Measurements from ENCODE around the gene L3MBTL4. TPM values are rescaled to one million over a fixed set of nuclear protein-coding genes. Genes with fewer than 3 reads are reported as not detected.

The L3MBTL4 gene
- total and polyA plus RNA-seq, 12 donors = 3.9 to 22.6 (median 8.7) TPM

GRCh38 chr18:6444466-6445228, 29.9 kb upstream of the L3MBTL4 start:
- no peak for DNase-seq
- WGBS, 4 donors = 50 to 68% (median 56%) methylated on average over 2 of the region's 2 CpGs
- no peak overlapping the region for H3K4me3 ChIP-seq
- no peak for TF ChIP-seq CTCF (IDR thresholded peaks at IDR 0.05)
- no peak for TF ChIP-seq POLR2A (IDR thresholded peaks at IDR 0.05)
- no peaks in the 10 kb centered on the region for H3K27me3 ChIP-seq
- no peaks in the 10 kb centered on the region for H3K9me3 ChIP-seq (replicated peaks in 1 of 3)
- intact Hi-C loops (cut with DNase I) = no loop called here
- no peak overlapping the region for H3K27ac ChIP-seq
- no peaks in the 10 kb centered on the region for H3K4me1 ChIP-seq (replicated peaks in 1 of 2)
- H3K36me3 ChIP-seq (replicated peaks in 1 of 2) = no peaks in the 10 kb centered on the region

- 77 to 84% (median 81%) methylated on average over 2 of the region's 2 CpGs for WGBS, 4 donors
- no peaks in the 10 kb centered on the region for H3K36me3 ChIP-seq (replicated peaks in 1 of 2)
- no peak for DNase-seq
Measured at GRCh38 chr18:6441200-6441599, 26.5 kb upstream of the L3MBTL4 start.

GRCh38 chr18:6437937-6438818, 23.5 kb upstream of the L3MBTL4 start:
- H3K27ac ChIP-seq = no peak overlapping the region
- TF ChIP-seq CTCF (IDR thresholded peaks at IDR 0.05) = no peak
- TF ChIP-seq POLR2A (IDR thresholded peaks at IDR 0.05) = no peak
- peak overlapping the region in 1 of 4 donors; percentile 0 for H3K4me3 ChIP-seq
- H3K4me1 ChIP-seq (replicated peaks in 1 of 2) = no peaks in the 10 kb centered on the region
- no peaks in the 10 kb centered on the region for H3K9me3 ChIP-seq (replicated peaks in 1 of 3)
- no peak for DNase-seq
- H3K36me3 ChIP-seq (replicated peaks in 1 of 2) = no peaks in the 10 kb centered on the region
- WGBS, 4 donors = 56 to 75% (median 62%) methylated on average over 11 to 13 of the region's 13 CpGs
- intact Hi-C loops (cut with DNase I) = no loop called here
- H3K27me3 ChIP-seq = no peaks in the 10 kb centered on the region

More at GRCh38 chr18:6441200-6441599, 26.5 kb upstream of the L3MBTL4 start:
- Histone ChIP-seq H3K4me1 (replicated peaks in 1 of 2) (no peaks in the 10 kb centered on the region), H3K4me3 (no peak overlapping the region), H3K27me3 (no peaks in the 10 kb centered on the region), H3K27ac (no peak overlapping the region), H3K9me3 (replicated peaks in 1 of 3) (no peaks in the 10 kb centered on the region)
- TF ChIP-seq POLR2A (IDR thresholded peaks at IDR 0.05) (no peak), CTCF (IDR thresholded peaks at IDR 0.05) (no peak)
- intact Hi-C loops (cut with DNase I) = no loop called here

- no peaks in the 10 kb centered on the region for H3K27me3 ChIP-seq
- H3K9me3 ChIP-seq (replicated peaks in 1 of 3) = no peaks in the 10 kb centered on the region
- H3K27ac ChIP-seq = no peak overlapping the region
- no peak for TF ChIP-seq POLR2A (IDR thresholded peaks at IDR 0.05)
- no peak for TF ChIP-seq CTCF (IDR thresholded peaks at IDR 0.05)
- 30 to 41% (median 36%) methylated on average over 1 of the region's 1 CpG for WGBS, 4 donors
- DNase-seq = no peak
- intact Hi-C loops (cut with DNase I) = no loop called here
- no peaks in the 10 kb centered on the region for H3K4me1 ChIP-seq (replicated peaks in 1 of 2)
- H3K36me3 ChIP-seq (replicated peaks in 1 of 2) = no peaks in the 10 kb centered on the region
- no peak overlapping the region for H3K4me3 ChIP-seq
Measured at GRCh38 chr18:6435731-6436130, 21.0 kb upstream of the L3MBTL4 start.

All from adrenal gland (tissue), 12 donors.